HG02870 (cell line): Measurements from ENCODE around the gene C10orf53.
"Not testable (repeated sequence)": the region's sequence is repeated elsewhere in the genome, so short reads cannot be mapped to it uniquely, and the experiment has no call there.

Source experiments
- ATAC-seq: cut with Tn5 transposase; IDR thresholded peaks from one replicate; pipeline ENCODE4 v1.9.1; 2021; ENCODE audit warnings: mild to moderate bottlenecking, moderate library complexity; ENCODE audit not compliant: unreplicated experiment

The C10orf53 gene

GRCh38 chr10:49686651-49687050 lies 7.2 kb downstream of the C10orf53 start:
- ATAC-seq: no peak

- no peak for ATAC-seq
Observed at GRCh38 chr10:49688261-49688846, 8.9 kb downstream of the C10orf53 start.

GRCh38 chr10:49688920-49689319 lies 9.5 kb downstream of the C10orf53 start:
- ATAC-seq: no peak

- no peak for ATAC-seq
Observed at GRCh38 chr10:49689882-49690510, 10.5 kb downstream of the C10orf53 start.

- no peak for ATAC-seq
Observed at GRCh38 chr10:49690698-49691356, 11.4 kb downstream of the C10orf53 start.

GRCh38 chr10:49691588-49691987 lies 12.1 kb downstream of the C10orf53 start:
- no peak for ATAC-seq

GRCh38 chr10:49694466-49694865 lies 15.0 kb downstream of the C10orf53 start:
- ATAC-seq: no peak

- ATAC-seq: no peak
Observed at GRCh38 chr10:49696311-49696710, 16.9 kb downstream of the C10orf53 start.

GRCh38 chr10:49698679-49699078 lies 19.2 kb downstream of the C10orf53 start:
- ATAC-seq: no peak

GRCh38 chr10:49700211-49700610 lies 20.8 kb downstream of the C10orf53 start:
- ATAC-seq: no peak

GRCh38 chr10:49700997-49701396 lies 21.5 kb downstream of the C10orf53 start:
- ATAC-seq: no peak

GRCh38 chr10:49707585-49707984 lies 28.1 kb downstream of the C10orf53 start:
- ATAC-seq: no peak

GRCh38 chr10:49709934-49710333 lies 30.5 kb downstream of the C10orf53 start:
- ATAC-seq: no peak

- no peak for ATAC-seq
Observed at GRCh38 chr10:49710966-49711365, 31.5 kb downstream of the C10orf53 start.

GRCh38 chr10:49711481-49711880 lies 32.0 kb downstream of the C10orf53 start:
- ATAC-seq: no peak

- no peak for ATAC-seq
Observed at GRCh38 chr10:49713266-49713665, 33.8 kb downstream of the C10orf53 start.

- ATAC-seq: not testable (repeated sequence)
Observed at GRCh38 chr10:49715157-49715556, 35.7 kb downstream of the C10orf53 start.

- no peak for ATAC-seq
Observed at GRCh38 chr10:49726593-49726992, 47.1 kb downstream of the C10orf53 start.

GRCh38 chr10:49733866-49734265 lies 54.4 kb downstream of the C10orf53 start:
- ATAC-seq: no peak

GRCh38 chr10:49734676-49735075 lies 55.2 kb downstream of the C10orf53 start:
- no peak for ATAC-seq

- no peak for ATAC-seq
Observed at GRCh38 chr10:49735161-49735560, 55.7 kb downstream of the C10orf53 start.

GRCh38 chr10:49735848-49736563 lies 56.6 kb downstream of the C10orf53 start:
- ATAC-seq: no peak
